Measurements from ENCODE around the gene ESR1.

DNA sequence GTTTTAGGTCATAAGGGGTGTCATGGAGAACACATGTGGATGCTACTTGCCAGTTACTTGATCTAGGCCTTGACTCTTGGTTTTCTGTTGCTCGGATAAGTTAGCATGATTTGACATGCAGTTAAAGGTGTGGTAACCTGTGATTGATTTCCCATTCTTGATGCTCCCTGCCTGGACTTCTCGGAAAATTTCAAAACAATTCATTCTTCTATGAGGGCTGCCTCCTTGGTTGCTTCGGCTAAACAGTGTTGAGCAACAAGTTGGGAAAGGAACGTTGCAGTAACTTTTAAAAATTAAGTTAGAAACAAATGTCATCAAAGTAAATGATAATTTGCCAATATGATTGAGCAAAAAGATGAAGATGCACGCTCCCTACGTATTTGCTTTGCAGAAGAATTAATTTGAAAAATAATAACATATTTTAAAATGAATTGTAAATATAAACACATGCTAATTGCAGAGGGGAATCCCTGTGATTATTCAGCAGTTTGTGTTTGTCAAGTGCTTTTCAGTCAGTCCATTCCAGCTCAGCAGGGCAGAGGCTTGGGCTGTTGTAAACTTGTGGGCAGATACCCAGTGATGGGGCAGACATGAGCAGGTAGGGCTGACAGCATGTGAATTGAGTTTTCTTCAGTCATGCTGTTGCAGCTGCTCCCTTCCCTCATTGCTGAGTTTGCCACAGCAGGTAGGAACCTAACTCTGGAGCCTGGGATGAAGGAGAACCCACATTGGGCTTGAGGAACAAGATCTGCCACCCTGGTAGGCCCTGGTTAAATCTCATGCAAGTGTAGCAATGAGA, 110.2 kb downstream of the ESR1 start:
- TF ChIP-seq RFX5 (IDR thresholded peaks at IDR 0.05; ENCODE audit: low read length) (no peak), NRF1 (IDR thresholded peaks at IDR 0.05; ENCODE audit: low read depth, low read length) (no peak), TEAD4 (IDR thresholded peaks at IDR 0.05; ENCODE audit: borderline replicate concordance, insufficient read depth) (no peak)
- TF ChIP-seq, protein P1, sequence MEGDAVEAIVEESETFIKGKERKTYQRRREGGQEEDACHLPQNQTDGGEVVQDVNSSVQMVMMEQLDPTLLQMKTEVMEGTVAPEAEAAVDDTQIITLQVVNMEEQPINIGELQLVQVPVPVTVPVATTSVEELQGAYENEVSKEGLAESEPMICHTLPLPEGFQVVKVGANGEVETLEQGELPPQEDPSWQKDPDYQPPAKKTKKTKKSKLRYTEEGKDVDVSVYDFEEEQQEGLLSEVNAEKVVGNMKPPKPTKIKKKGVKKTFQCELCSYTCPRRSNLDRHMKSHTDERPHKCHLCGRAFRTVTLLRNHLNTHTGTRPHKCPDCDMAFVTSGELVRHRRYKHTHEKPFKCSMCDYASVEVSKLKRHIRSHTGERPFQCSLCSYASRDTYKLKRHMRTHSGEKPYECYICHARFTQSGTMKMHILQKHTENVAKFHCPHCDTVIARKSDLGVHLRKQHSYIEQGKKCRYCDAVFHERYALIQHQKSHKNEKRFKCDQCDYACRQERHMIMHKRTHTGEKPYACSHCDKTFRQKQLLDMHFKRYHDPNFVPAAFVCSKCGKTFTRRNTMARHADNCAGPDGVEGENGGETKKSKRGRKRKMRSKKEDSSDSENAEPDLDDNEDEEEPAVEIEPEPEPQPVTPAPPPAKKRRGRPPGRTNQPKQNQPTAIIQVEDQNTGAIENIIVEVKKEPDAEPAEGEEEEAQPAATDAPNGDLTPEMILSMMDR (IDR thresholded peaks at IDR 0.05) = no peak
- TF ChIP-seq, protein P2, sequence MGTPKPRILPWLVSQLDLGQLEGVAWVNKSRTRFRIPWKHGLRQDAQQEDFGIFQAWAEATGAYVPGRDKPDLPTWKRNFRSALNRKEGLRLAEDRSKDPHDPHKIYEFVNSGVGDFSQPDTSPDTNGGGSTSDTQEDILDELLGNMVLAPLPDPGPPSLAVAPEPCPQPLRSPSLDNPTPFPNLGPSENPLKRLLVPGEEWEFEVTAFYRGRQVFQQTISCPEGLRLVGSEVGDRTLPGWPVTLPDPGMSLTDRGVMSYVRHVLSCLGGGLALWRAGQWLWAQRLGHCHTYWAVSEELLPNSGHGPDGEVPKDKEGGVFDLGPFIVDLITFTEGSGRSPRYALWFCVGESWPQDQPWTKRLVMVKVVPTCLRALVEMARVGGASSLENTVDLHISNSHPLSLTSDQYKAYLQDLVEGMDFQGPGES (IDR thresholded peaks at IDR 0.05; ENCODE audit: low read depth, low read length) = no peak

All from SK-N-SH (cell line).